Stimulated activated CD8-positive, alpha-beta memory T cell treated with anti-CD3 and anti-CD28 coated beads, Interleukin-15, amount 100 ng/mL, for 4 hours (primary cell): ENCODE measurements around the gene BEND2.
"Not testable (repeated sequence)": the region's sequence is repeated elsewhere in the genome, so short reads cannot be mapped to it uniquely, and the experiment has no call there.

Source experiments
- DNase-seq, 2 donors: peaks; one replicate each; pipeline ENCODE4 v3.0.0-alpha.2; 2020; ENCODE audit warnings: low read depth in 2 of 2

The BEND2 gene

GRCh38 chrX:18220786-18221185 is at the start of gene BEND2:
Gene BEND2, minus strand, starts transcription at chrX:18220886. Its CDS starts 136 bp downstream, at chrX:18220750.
- no peak for DNase-seq

GRCh38 chrX:18255059-18255458 is 34.4 kb upstream of the BEND2 start:
- DNase-seq, result no peak

- no peak for DNase-seq
Measured at GRCh38 chrX:18252644-18253359, 32.1 kb upstream of the BEND2 start.

GRCh38 chrX:18229646-18230045 is 9.0 kb upstream of the BEND2 start:
- DNase-seq, result not testable (repeated sequence)

- DNase-seq, result no peak
Measured at GRCh38 chrX:18228069-18228468, 7.4 kb upstream of the BEND2 start.

- no peak for DNase-seq
Measured at GRCh38 chrX:18227458-18227857, 6.8 kb upstream of the BEND2 start.

- DNase-seq, result no peak
Measured at GRCh38 chrX:18210470-18210869, 10.2 kb downstream of the BEND2 start.

GRCh38 chrX:18206657-18207056 is 14.0 kb downstream of the BEND2 start:
- no peak for DNase-seq

GRCh38 chrX:18203631-18204030 is 17.1 kb downstream of the BEND2 start:
- DNase-seq, result no peak

- DNase-seq, result no peak
Measured at GRCh38 chrX:18194688-18195087, 26.0 kb downstream of the BEND2 start.

- no peak for DNase-seq
Measured at GRCh38 chrX:18179446-18179845, 41.2 kb downstream of the BEND2 start.

GRCh38 chrX:18174971-18175370 is 45.7 kb downstream of the BEND2 start:
- no peak for DNase-seq

- no peak for DNase-seq
Measured at GRCh38 chrX:18174209-18174608, 46.5 kb downstream of the BEND2 start.

GRCh38 chrX:18173494-18174180 is 47.0 kb downstream of the BEND2 start:
- DNase-seq, result no peak

- no peak for DNase-seq
Measured at GRCh38 chrX:18172970-18173369, 47.7 kb downstream of the BEND2 start.

- no peak for DNase-seq
Measured at GRCh38 chrX:18170910-18171309, 49.8 kb downstream of the BEND2 start.

GRCh38 chrX:18166068-18166467 is 54.6 kb downstream of the BEND2 start:
- no peak for DNase-seq

- DNase-seq, result no peak
Measured at GRCh38 chrX:18160369-18160768, 60.3 kb downstream of the BEND2 start.

GRCh38 chrX:18158963-18159362 is 61.7 kb downstream of the BEND2 start:
- no peak for DNase-seq

- DNase-seq, result no peak
Measured at GRCh38 chrX:18151649-18152048, 69.0 kb downstream of the BEND2 start.

GRCh38 chrX:18151157-18151556 is 69.5 kb downstream of the BEND2 start:
- DNase-seq, result no peak

- DNase-seq, result no peak
Measured at GRCh38 chrX:18149454-18149853, 71.2 kb downstream of the BEND2 start.

- DNase-seq, result no peak
Measured at GRCh38 chrX:18146954-18147353, 73.7 kb downstream of the BEND2 start.
